HG03196 (cell line): ENCODE measurements around the gene KLHL6.
"Not testable (repeated sequence)": the region's sequence is repeated elsewhere in the genome, so short reads cannot be mapped to it uniquely, and the experiment has no call there.

ENCODE experiments used
- ATAC-seq: cut with Tn5 transposase; IDR thresholded peaks from one replicate; pipeline ENCODE4 v1.9.1; 2021; ENCODE audit not compliant: unreplicated experiment

The KLHL6 gene

DNA sequence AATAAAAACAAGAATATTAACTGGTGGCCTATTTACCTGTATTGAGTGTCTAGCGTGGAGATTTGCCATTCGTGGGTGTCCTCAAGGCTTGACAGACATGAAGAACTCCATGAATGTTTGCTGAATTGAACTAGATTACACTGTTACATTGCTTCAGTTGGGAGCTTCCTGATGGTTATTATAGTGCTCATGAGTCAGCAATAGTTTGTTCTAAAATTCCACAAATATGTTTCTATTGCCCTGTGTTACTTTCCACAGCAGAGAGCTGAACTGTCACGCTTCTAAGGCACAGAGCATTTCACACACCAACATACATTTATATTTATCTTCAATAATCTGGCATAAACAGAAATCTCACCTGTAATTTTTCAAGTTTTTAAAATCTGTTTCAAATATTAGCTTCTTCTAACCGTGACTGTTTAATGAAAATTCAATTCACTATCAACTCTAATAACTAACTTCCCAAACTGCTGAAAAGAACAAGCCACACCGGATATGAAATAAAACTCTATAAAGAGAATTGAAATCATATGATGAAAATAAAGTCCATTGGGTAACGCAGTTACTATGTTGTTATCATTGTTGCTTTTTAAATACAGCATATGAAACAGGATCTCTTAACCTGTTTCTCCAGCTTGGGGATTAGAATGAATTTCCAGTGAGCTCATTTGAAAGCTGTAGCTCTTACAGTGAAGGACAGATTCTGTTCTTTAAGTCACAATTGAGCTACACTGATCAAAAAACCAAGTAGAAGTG lies 65.9 kb downstream of the KLHL6 start:
- no peak for ATAC-seq

DNA sequence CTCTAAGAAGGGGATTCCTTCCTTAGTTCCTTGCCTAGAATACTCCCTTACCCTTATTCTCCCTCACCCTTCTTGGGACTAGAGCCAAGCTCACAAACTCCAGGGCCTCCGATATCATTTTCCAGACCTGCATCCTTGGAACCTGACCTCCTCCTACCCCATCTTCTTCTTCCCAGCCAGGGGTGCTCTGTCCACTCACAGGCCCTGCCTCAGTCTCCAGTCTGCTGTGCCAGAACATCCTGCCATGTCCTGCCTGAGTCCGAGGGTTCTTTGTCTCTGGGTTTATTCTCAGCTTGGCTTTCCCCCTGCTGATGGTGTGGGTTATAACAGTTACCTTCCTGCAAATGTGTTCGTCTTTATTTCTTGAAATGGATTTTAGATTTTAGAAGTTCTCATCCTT lies 67.2 kb downstream of the KLHL6 start:
- ATAC-seq, result no peak

DNA sequence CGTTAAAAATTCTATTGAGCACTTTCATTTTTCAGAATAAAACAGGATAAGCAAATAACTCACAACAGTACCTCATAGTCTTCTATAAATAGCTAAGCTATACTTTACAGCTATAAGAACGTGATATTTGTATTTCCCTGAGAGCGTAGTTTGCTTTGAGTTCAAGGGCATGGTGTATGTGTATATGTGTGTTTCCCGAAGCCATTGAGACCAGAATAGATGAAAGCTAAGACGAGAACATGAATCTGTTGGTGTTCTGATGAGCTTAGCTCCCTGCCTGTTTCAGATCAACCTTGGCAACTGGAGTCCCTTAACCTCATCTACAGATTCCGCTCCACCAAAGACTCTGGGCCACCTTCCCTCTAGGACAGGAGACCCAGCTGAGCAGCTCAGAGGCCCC lies 67.6 kb downstream of the KLHL6 start:
- no peak for ATAC-seq

DNA sequence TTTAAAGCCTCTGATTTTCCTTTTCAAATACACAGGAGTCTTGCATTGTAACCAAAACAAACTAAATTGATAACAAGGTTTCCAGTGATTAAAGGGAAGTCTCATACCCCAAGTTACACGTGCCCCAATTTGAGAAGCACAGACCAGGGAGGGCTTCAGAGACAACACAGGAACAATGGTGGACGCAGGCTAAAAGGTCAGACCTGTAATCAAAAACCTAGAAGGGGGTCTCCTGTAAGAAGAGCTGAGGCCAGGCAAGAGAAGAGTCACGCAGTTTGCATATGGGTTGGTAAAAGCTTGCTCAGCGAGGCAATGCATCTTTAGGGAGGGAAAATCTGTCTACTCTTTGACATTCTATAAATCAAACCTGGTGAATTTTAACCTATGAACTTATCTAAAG lies 68.5 kb downstream of the KLHL6 start:
- no peak for ATAC-seq

DNA sequence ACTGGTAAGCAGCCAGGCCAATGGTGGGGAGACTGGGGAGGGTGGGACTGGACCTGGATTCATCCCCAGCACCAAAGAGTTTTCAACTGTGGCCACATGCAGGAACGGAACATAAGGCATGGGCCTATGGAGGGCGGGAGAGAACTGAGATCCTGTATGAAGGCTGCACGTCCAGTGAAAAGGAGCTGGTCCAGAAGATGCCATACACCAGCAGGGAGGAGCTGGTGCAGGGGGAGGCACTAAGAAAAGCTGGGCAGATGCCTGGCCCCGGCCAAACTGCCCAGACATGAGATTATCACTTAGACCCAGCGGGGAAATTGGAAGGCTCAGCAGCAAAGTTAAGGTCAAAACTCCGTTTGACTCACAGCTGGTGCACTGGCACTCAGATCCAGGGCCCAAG lies 69.0 kb downstream of the KLHL6 start:
- no peak for ATAC-seq

DNA sequence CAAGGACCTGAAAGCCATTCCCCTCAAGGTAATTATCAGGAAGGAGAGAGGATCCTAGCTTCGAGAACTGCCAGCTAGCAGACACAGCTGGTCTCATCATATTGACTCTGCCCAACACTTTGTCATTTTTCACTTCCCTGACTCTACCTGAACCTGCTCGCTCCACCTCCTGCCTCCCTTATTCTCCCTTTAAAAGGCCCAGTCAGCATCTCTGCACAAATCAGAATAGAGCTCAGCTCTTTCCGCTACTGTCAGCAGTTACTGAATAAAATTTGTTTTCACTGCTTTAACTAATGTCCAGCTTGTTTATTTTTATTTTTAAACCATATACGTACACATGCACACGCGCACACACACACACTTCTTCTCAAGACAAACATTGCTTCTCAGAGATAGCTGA lies 69.9 kb downstream of the KLHL6 start:
- no peak for ATAC-seq

DNA sequence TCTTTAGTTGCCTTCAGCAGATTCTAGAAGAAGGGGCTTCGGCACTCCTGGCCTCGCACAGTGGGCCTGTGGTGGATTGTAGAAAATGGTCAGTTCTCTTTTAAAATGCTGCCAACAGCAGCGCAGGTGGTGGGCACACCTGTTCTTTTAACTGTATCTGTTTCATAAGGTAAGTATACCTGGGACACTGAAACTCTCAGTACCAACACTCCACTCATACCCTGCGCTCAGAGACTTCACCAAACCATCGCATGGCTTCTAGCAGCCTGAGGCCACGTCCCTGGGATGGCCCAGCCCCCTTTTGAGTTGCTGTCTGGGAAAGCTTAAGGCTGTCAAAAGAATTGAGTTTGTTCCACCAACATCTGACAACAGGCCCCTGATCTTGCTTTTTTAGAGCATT lies 70.4 kb downstream of the KLHL6 start:
- ATAC-seq, result no peak

DNA sequence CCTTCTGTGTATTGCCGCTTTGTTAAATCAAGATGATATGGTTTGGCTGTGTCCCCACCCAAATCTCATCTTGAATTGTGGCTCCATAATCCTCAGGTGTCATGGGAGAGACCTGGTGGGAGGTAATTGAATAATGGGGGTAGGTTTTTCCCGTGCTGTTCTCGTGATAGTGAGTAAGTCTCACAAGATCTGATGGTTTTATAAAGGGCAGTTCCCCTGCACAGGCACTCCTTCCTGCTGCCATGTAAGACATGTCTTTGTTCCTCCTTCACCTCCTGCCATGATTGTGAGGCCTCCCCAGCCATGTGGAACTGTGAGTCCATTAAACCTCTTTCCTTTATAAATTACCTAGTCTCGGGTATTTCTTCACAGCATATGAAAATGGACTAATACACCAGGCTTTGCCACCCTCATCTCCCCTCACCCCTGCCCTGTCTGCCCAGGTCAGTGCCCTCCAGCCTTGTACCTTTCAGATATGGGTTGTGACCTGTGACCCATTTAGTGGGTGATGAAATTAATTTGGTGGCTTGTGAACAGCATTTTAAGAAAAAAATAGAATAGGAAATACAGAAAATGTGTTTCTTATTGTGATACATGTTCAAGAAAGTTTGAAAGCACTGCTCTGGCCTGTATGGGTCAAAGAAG lies 71.0 kb downstream of the KLHL6 start:
- no peak for ATAC-seq

DNA sequence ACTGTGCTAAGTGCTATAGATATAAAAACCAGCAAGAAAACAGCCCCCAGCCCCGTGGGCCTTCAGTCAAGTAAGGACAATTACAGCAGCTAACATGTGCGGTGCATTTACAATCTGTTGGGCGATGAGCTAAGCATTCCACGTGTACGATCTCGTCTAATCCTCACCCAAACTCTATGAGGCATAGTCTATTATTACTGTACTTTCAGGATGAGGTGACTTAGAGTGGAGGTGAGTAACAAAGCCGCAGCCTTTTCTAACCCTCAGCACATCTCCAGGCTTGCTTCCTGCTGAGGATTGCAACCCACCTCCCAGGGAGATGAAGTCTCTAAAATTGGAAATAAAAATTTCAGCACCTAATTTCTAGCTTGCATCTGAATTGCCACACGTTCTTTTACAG lies 73.9 kb downstream of the KLHL6 start:
- ATAC-seq, result no peak

DNA sequence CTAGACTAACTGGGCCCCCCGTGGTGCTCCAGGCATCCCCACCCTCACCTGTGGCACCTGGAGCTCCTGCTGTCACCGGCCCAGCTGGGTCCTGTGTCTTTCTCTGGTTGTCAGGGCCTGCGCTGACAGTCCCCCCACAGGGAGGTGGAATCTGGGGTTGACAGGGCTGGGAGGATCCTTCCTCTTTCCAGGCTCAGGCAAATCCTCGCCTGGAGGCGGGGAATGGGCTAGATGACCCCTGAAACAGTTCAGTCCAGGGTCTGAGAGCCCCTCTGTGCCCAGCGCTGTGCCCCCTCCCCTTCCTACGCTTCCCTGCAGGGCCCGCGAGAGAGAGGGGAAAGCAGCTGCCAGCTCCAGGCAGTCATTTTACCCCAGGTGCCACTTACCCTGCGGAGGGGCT lies 77.0 kb downstream of the KLHL6 start:
- ATAC-seq, result no peak

DNA sequence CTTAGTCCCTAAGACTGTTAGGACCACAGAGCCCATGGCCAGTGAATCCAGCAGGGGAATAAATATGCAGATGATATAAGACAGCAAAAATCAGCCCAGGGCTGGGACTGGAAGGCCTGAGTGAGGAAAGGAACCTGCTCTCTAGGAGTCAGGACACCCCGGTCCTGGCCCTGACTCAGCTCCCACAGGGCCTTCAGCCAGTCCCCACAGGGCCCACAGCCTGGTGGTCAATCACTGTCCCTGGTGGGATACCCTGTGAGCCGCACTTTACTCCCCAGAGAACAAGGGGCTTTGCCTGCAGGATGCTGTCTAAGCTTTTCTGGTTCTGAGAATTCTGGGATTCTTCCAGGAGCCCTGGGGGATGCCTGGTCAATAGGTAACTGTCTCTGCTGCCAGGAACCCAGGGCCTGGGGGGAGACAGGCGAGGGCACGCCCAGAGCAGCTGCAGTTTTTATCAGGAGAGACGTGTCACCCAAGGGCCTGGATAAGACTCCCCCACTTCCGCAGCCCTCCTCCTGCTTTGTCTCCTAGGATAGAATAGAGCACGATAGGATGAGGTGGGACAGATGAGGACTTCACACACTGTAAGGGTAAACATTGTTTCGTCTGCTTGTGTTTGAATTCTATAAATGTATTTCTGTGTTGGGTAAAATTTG lies 77.6 kb downstream of the KLHL6 start:
- no peak for ATAC-seq

DNA sequence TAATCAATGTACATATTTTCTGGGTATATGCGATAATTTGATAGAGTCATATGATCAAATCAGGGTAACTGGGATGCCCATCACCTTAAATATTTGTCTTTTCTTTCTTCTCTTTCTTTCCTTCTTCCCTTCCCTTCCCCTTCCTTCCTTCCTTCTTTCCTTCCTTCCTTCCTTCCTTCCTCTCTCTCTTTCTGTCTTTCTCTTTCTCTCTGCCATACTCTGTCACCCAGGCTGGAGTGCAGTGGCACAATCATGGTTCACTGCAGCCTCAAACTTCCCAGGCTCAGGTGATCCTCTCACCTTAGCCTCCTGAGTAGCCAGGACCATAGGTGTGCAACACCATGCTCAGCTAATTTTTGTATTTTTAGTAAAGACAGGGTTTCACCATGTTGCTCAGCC lies 79.7 kb downstream of the KLHL6 start:
- not testable (repeated sequence) for ATAC-seq

DNA sequence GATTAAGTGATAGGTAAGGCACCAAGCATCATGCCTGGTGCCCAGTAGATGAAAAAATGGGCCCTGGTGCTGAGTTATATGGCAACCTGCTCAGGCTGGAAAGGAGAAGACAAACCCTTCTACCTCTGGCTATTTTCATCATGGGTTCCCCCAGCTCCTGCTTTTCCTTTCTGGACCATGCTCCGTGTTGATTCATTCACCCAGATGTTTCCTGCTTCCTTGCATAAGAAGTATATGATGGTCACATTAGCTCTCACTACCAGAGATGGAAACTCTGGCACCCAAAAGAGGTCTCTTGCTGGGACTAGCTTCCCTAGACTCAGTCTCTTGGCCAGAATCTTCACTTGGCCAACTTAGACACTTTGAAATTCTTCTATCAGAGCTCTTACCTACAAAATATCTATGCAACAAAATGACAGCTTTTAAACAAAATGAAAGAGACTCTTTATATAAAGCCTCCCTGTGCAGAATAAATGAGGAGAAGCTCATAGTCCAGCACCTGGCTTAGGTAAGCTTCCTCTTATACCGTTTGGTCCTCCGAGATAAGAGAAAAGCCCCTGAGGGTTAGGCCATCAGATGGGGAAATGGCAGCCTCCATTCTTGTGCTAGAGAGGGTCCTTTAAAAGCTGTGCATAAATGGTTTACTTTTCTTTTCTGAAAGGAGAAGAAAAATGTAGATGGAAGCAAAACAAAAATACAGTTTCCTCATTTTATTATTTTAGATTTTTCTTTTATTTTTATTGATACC lies 80.3 kb downstream of the KLHL6 start:
- ATAC-seq, result no peak

DNA sequence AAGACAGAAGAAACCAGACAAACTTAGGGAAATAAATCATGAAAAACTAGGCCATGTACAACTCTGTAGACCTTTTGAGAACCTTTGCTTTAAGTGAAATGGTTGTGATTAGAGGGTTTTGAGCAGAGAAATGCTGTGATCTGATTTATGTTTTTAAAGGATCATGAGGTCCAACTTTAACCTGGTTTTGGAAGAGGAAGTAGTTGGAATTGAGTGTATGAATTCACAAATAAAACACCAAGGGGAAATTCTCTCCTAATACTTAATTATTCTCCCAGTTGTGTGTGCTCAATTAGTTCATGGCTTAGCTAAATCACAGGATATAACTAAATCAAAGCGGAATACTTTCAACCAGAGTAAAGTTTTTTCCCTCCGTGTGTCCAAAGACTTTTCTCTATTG lies 81.5 kb downstream of the KLHL6 start:
- no peak for ATAC-seq

DNA sequence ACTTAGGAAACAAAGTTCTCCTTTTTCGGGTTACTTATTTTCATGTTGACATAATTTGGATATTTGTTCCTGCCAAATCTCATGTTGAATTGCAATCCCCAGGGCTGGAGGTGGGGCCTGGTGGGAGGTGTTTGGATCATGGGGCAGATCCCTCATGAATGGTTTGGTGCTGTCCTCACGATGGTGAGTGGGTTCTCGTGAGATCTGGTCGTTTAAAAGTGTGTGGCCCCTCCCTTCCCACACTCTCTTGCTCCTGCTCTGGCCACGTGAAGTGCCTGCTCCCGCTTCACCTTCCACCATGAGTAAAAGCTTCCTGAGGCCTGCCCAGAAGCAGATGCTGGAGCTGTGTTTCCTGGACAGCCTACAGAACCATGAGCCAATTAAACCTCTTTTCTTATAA lies 83.4 kb downstream of the KLHL6 start:
- ATAC-seq, result no peak

DNA sequence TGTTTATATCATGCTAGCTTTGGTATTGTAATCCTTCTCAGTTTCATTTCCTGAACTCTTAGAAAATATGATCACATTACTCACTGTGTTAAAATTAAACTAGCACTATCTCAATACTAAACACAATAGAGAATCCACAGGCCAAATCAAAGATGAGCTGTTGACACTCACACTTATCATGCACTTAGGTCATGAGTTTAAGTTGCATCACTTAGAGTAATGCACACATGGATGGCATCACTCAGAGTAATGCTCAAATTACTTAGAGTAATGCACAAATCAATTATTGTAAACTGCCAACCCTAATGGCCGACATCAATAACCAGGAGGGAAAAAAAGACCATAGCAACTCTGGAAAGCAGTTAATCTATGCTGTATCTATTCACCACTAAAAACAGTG lies 87.1 kb downstream of the KLHL6 start:
- ATAC-seq, result no peak

DNA sequence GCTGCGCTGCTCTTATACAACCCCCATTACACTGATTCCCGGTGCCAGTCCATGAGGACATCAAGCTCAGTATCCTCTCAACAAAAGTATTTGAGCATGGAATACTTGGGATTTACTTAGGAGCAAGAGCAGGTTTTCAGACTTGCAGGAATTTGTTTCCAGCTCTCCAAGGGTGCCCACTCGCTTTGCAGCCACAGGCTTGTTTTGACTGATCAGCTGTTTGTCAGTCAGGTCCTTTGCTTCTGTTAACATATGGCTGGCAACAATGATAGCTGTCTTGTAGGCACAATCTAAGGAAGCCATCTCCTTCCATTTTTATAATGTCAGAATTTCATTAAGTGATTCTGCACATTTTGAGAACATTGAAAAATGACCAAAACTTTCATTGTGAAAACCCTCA lies 88.9 kb downstream of the KLHL6 start:
- no peak for ATAC-seq

DNA sequence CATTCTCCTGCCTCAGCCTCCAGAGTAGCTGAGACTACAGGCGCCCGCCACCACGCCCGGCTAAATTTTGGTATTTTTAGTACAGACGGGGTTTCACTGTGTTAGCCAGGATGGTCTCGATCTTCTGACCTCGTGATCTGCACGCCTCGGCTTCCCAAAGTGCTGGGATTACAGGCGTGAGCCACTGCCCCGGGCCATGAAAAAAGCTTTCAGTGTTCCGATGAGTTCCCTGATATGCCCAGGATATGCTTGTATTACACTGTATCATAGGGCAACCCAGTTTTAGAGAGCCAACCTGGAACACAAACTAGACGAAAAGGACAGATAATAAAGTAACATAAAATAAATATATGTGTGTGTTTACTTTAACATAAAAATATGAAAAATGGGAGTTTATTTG lies 89.8 kb downstream of the KLHL6 start:
- not testable (repeated sequence) for ATAC-seq

DNA sequence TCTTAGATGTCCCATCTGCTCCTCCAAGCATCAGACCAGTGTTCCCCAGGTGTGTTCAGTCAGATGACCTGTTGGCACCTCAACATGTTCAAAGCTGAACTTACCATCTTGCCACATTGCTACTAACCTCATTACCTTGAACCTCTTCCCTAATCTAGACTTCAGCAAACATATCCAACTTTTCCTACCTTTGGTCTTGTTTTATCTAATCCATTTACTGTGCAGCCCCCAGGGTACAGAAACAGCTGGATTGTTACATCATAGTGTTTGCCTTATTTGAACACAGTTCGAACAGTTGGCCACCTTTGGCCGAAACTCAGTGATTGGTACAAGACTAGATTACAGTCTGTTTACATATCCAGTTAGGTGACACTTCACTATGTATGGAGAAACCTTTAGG lies 91.0 kb downstream of the KLHL6 start:
- no peak for ATAC-seq

DNA sequence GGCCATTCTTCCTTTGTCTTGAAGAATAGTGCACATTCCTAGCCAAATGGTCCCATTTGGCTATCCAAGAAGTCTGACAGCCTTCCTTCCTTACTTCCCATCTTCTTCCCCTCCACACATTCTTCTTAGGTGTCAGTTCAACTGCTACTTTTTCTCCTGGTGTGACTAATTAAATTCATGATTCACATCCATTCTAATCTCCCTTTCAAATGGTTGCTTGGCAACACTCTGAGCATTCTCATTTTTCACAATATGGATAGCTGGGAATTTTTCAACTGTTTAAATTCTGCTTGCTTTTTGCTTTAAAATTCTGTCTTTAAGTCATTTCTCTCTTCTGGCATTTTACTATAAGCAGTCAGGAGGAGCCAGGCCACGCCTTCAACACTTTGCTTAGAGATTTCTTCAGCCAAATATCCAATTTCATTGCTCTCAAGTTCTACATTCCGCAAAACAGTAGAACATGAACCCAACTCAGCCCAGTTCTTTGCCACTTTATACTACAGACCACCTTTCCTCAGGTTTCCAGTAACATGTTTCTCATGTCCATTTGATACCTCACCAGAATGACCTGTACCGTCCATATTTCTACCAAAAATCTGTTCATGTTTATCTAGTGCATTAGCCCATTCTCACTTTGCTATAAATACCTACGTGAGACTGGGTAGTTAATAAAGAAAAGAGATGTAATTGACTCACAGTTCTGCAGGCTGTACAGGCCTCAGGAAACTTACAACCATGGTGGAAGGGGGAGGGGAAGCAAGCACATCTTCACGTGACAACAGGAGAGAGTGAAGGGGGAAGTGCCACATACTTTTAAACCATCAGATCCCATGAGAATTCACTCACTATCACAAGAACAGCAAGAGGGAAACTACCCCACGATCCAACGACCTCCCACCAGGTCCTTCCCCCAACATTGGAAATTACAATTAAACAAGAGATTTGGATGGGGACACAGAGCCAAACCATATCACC lies 95.1 kb downstream of the KLHL6 start:
- no peak for ATAC-seq

DNA sequence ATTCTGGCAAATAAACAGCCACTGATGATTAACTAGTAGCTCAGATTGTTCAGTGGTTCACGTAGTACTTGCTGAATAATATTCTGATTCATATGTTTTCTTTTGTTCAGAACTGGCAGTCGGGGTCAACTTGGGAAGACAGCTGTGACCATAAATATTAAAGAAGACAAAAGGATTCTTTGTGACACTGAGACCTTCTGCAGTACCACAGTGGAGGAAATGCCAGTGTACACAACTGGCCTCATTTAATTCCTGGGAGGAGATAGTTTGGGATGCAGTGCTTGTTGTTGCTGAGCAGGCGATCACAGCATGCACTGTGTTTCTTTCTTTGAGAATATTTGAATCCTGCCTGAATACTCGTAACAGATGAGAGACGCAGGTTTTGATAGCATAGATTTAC lies 100.4 kb downstream of the KLHL6 start:
- ATAC-seq, result no peak
